GM18909 (cell line): ENCODE results near the gene THBD.
"Not testable (repeated sequence)": the region's sequence is repeated elsewhere in the genome, so short reads cannot be mapped to it uniquely, and the experiment has no call there.

Source experiments
- ATAC-seq: cut with Tn5 transposase; IDR thresholded peaks from one replicate; pipeline ENCODE4 v1.9.1; 2021; ENCODE audit warnings: mild to moderate bottlenecking; ENCODE audit not compliant: unreplicated experiment, poor library complexity

THBD gene

DNA sequence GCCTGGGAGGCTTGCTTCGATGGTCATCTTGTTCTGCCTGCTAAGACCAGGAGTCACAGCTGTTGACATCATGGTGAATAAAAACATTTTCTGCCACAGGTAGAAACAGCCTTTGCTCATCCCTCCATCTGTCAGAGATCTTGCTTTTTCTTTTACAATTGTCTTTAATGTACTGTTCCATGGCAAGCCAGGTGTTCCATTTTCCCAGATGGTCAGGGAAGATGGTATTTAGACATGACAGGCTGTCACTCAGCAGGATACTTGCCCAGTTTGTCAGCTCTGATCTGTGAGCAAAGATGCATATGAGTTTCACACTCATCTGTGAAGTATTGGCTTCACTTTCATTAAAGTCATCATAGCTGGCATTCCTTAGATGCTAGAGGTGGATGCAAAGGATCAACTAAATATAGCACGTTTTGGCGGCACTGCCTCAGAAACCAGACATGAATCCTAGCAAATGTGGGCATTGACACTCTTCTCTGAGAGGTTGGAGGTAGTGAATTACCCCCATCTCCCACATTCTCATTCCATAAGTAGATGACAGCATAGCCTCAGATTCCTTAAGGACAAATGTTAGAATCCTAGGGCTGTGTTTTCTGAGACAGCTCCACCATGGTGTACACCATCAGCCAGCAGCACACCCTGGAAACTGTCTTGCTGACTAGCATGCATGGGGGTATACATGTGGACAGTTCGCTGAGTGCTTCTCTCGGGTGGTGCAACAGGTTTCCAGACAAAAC lies 10.2 kb downstream of the THBD start:
- ATAC-seq: no peak

DNA sequence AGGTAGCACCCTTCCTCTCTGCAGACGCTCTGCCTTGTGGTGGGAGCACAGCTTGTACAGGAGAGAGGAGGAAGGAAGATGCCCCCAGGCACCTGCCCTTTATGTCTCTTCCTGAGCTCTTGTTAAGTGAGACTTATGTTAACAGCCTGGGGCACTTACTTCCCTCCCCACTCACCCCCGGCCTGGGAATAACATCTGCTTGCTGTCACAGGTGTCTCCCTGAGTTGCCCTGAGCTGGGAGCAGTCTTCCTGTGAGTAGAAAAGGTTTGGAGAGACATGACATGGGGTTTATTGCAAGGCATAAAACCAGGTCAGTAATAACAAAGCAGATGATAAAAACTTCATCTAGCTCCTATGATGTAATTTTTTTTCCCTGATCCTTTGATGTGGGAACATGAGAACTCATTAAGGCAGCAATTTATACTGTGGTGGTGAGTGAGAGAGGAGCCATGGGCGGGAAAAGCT lies 12.4 kb downstream of the THBD start:
- ATAC-seq: no peak

DNA sequence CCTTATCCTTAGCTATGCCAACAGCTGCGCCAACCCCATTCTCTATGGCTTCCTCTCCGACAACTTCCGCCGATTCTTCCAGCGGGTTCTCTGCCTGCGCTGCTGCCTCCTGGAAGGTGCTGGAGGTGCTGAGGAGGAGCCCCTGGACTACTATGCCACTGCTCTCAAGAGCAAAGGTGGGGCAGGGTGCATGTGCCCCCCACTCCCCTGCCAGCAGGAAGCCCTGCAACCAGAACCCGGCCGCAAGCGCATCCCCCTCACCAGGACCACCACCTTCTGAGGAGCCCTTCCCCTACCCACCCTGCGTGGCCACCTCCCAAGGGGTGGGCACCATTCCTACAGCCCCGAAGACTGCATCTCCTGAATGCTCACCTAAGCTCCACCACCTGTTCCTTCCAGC lies 13.1 kb downstream of the THBD start:
- ATAC-seq: no peak

DNA sequence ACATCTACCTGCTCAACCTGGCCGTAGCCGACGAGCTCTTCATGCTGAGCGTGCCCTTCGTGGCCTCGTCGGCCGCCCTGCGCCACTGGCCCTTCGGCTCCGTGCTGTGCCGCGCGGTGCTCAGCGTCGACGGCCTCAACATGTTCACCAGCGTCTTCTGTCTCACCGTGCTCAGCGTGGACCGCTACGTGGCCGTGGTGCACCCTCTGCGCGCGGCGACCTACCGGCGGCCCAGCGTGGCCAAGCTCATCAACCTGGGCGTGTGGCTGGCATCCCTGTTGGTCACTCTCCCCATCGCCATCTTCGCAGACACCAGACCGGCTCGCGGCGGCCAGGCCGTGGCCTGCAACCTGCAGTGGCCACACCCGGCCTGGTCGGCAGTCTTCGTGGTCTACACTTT lies 13.7 kb downstream of the THBD start:
- no peak for ATAC-seq

DNA sequence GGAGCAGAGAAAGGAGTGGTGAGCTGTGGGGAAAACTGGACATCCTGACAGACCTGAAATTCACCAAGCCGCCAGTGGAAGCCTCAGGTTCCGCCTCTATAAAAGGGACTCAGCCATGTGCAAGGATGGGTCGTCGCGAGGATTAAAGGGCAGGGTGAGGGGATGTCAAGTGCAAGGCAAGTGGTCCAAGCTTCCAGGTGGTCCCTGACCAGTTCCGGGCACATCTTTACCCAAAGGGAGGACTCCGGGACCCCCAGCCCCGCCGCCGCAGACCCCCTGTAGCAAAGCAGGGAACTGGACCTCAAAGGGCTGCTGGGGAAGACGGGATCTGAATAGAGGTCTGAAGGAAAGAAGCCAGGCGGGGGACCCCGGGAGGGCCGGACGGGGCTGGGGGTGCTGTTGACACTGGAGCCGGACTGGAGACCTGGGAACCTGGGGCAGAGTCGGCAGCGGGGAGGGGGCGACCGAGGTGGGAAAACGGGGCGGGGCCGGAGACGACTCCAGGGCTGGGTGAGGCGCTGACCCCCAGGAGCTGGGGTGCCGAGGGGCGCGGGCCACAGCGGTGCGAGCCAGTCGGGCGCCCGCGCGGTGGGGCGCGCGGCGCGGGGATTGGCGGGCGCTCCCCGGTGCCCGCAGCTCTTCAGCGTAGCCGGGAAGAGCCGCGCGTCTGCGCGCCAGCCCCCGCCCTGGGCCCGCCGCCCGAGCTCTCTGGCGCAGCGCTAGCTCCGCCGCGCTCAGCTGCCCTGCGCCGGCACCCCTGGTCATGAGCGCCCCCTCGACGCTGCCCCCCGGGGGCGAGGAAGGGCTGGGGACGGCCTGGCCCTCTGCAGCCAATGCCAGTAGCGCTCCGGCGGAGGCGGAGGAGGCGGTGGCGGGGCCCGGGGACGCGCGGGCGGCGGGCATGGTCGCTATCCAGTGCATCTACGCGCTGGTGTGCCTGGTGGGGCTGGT lies 14.5 kb downstream of the THBD start, which contains the start of gene SSTR4:
Gene SSTR4, plus strand, starts transcription at position 592 of the 951 bp plus-strand sequence. Its CDS starts 172 bp downstream, at position 764.
- no peak for ATAC-seq

DNA sequence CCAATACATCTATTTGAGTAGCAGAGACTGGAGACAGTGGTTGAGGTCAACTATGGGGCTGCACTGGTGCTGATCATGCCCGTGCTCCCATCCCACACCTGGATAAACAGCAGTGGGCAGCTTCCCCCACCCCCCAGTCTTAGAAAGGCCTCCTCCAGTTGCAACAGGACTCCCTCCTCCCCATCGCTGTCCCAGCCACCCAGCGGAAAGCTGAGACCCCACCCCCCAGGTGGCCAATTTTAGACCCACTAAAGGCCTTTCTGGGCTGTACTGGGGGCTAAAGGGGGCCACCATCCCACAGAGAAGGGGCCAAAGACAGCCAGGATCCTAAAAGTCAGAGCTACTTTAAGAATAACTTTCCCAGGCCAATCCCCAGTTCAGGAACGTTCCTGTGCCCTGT lies 15.6 kb downstream of the THBD start:
- no peak for ATAC-seq

DNA sequence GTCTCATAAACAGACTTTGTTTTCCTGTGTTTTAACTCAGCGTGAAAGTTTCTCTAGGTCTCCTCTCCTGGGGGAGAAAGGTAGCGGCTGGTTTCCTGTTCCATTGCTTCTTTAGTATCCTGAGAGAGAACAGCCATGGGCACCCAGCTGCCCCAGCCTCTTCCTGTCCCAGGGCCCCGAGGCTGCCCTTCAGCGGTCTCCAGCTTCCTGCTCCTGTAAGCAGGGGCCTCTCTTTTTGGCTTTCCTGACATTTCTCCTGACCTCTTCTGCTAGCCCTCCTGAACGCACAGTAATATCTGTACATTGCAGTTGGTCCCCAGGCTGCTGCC lies 16.8 kb downstream of the THBD start:
- ATAC-seq: no peak

DNA sequence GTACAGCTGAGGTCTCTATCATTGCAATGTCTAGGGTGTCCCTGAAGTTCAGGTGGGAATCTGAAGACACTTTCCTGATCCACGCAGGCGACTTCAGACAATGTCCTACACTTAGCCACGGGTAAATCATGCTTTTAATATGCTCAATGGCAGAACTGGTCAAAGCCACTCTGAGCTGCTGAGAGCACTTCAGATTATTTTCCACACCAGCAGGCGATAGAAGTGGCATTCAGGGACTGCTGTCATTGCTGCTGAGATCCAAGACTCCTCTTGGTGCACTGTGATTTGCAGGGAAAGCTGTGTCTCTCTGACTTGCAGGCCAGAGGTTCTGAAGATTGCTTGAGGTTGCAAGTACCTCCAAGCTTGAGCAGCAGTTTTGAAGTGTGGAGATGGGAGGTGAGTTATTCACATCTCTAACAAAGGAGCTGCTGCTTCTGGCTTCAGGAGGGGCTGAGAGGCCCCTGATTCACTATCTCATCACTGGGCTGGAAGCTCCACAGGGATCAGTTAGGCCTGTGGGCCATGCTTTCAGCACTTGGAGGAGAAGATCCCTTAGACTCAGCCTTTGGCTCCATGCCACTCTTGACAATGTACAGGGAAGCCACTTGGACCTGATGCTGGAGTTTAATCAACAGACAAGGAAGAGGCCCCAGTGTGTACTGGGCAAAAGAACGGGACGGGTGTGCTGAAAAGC lies 17.3 kb downstream of the THBD start:
- no peak for ATAC-seq

DNA sequence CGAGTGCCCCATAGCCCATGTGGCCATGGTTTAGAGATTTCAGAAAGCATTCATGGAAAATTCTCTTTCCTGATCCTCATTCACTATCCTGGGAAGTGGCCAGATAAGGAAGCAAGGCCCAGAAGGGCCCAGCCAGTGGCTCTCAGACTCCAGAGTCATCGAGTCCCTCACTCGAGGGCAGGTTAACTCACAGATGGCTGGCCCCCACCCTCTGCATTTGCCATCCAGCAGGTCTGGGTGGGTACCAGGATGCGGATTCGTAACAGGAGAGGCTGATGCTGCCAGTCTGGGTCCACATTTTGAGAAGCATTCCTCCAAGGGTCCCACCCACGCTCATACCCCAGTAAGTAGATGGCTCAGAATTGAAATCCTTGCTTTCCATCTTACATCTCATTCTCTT lies 18.1 kb downstream of the THBD start:
- ATAC-seq: no peak

DNA sequence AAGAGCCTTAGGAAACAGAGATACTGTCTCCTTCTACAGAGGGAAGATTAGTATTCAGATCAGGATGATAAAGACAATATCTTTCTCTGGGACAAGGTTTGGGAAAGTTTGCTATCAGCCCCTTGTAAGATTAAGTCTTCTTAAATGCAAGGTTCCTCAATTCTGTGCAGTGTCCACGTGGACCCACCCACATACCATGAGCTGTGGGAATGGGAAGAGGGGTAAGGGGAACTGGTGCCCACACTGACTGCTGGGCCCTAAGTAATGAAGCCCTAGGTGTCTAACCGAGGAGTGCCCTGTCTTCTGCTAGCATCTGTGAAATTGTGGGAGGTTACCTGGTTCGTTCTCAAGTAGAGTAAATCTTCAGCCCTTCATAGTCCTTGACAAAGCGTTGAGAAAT lies 20.1 kb downstream of the THBD start:
- ATAC-seq: no peak

DNA sequence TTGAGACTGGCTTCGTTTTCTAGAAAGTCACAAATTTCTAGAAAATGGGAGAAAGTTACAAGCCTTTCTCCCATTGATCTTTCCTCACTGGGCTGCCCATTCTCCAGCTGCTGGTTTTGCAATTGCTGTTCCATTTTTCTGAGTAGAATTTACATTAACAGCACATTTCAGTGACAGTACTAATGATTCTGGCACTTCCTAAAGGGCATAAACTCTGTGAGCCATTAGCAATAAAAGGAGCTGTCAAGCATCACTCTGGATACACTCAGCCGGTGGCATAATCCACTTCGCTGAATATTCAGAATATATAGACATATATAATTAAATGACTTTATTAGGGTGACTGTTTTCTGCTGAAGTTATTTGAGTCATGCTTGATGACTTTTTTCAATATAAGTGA lies 21.1 kb downstream of the THBD start:
- no peak for ATAC-seq

DNA sequence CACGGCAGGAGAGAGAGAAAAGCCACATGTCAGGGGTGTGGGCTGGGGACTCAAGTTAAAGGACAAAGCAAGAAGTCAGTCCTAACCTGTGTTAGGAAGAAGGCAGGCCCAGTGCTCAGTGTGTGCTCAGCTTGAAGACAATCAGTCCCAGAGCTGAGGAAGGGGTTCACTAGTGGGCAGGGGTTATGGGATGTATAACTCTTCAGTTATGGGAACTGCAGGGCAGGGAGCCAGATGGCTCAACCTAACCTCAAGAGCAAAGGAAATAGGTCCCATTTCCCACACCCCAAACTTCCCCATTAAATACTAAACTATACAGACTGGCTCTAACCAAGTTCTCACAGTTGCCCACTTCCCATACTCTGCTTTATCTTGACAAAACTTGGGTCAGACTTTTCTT lies 21.8 kb downstream of the THBD start:
- no peak for ATAC-seq

DNA sequence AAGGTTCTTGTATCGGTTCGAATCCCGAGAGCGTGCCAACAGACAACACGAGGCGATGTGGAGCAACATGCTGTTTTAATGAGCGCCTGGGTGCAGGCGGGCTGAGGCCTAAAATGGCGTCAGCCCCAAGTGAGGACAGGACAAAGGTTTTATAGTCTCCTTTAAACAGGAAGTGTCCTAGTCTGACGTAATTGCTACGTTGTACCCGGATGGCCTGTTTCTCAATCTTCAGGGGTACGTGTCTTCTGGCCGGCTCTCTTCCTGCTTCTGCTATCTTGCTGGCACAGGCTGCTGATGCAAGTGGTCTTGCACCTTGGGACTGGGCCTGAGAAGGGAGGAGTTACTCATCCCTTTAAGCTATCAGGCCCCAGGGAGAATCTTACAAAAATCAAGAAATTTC lies 24.0 kb downstream of the THBD start:
- ATAC-seq: not testable (repeated sequence)

DNA sequence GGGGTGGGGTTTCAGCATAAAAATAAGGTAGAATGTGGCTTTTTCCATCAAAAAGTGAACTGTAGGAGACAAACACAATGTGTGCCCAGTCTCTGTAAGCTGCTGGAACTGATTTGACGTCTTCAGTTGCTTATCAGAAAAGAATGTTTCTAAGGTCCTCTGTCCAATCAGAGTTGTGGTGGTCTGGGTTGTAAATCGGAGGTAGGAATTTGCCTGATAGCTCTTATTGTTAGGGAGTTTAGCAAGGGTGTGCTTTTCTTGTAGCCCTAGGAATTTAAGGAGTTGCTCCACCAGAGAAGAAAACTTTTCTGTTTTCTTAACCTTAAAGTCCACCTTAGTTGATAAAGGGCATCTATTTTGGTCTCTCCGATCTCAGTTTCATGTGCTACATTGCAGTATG lies 24.8 kb downstream of the THBD start:
- no peak for ATAC-seq

DNA sequence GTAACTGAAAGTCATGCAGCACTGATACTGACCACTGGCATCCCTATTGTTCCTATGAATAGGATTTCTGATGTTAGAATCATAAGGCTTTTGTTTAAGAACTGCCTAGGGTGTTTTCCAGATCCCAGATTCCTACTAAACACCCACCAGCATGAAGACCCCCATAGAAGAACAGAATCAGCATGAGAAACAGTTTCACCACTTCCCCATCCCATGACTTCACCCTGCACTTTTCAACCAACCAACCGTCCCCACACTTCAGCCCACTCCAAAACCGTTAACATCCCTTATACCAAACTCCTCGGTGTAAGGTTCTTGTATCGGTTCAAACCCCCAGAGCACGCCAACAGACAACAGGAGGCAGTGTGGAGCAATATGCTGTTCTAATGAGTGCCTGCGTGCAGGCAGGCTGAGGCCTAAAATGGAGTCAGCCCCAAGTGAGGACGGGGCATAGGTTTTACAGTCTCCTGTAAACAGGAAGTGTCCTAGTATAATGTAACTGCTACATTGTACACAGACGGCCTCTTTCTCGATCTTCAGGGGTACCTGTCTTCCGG lies 25.8 kb downstream of the THBD start:
- ATAC-seq: no peak

DNA sequence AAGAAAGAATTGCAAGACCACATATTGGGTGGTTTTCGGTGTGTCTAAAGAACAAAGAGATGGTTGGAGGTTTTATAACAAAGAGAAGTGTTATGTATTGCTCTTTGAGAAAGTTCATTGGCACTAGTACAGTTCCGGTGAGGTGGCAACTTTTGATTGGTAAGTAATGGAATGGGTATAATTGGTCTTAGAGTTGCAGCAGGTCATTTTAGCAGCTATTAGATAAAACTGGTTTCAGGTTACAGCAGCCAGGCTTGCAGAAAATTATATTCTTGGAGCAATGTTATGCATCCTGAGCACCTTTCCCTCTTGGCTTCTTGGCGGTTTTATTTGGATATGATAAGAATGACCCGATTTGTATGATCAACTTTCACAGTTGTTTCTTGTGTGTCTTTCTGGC lies 26.6 kb downstream of the THBD start:
- ATAC-seq: no peak

DNA sequence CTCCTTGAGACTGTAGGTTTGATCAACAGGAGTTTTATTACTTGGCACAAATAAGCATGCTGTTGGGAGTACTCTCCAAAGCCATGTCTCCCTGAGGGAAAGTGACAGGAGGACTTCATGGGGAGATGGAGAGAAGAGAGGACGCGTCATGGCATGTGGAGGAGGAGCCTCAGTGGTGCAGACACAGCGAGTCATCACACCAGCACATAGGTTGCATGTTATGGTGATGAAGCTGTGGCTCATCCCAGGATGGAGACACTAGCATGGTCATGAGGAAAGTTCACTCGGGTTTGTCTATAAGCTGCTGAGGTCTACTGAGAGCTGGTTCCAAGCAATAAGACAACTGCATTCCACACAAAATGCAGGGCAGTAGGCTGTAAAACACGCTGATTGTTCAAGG lies 27.5 kb downstream of the THBD start:
- ATAC-seq: no peak

DNA sequence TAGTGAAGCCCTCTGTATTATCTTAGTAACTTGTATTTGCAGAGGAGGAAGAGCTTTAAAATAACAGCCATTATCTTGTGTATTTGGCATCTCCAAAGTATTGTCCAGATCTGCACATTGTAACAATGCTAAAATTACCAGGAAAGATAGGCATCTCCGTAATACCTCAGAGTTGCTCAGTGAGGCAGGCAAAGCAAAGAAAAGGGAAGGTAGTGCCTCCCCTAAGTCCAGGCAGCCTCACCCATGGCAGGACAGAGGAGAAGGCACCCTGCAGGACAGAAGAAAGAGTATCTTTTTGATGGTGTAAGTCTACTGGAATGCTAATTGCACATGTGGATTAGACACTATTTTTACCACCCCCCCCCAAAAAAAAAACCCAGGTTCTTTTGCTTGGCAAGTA lies 27.9 kb downstream of the THBD start:
- no peak for ATAC-seq

DNA sequence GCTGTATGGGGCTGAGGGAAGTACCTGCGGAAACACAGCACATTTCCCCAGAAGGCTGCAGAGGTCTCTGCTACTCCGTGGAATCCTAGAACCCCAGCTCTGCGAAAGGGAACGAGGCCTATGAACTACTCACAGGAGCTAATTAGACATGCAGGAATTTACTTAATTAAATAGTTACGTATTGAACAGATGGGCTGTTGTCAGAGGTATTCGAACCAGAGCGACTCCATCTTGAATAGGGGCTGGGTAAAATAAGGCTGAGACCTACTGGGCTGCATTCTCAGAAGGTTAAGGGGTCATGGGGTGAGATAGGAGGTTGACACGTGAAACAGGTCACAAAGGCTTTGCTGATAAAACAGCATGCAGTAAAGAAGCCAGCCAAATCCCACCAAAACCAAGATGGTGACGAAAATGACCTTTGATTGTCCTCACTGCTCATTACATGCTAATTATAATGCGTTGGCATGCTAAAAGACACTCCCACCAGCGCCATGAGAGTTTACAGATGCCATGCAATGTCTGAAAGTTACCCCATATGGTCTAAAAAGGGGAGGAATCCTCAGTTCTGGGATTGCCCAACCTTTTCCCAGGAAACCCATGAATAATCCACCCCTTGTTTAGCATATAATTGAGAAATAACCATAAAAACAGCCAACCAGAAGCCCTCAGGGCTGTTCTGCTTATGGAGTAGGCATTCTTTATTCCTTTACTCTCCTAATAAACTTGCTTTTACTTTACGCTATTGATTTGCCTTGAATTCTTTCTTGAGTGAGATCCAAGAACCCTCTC lies 29.0 kb downstream of the THBD start:
- no peak for ATAC-seq

DNA sequence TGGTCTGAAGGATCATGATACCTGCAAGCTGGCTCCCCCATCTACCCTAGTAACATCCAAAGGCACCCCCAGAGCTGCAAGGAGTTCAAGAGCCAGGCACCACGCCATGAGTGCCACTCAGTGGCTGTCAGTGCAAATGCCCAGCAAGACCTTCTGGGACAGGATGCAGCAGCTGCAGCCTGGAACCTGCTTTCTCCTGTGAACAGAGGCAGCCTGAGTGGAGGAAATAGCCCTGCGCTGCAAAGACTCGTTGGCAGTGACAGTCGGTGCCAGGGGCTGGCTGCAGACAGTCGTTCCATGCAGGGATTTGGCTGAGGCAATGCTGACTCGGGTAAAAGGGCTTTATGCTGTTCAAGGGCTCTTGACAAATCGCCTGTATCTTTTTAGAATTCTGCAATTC lies 30.1 kb downstream of the THBD start:
- ATAC-seq: no peak
